NCI-H128 (cell line): ENCODE measurements around the gene SF3A1.
"Not testable (repeated sequence)": the region's sequence is repeated elsewhere in the genome, so short reads cannot be mapped to it uniquely, and the experiment has no call there.

ENCODE experiments used
- DNase-seq: peaks from one replicate; lab custom pipeline; 2025; ENCODE audit not compliant: unreplicated experiment; lab: John Stamatoyannopoulos, UW

SF3A1 gene

GRCh38 chr22:30348809-30349208 lies 7.9 kb downstream of the SF3A1 start:
- DNase-seq, result no peak

DNA sequence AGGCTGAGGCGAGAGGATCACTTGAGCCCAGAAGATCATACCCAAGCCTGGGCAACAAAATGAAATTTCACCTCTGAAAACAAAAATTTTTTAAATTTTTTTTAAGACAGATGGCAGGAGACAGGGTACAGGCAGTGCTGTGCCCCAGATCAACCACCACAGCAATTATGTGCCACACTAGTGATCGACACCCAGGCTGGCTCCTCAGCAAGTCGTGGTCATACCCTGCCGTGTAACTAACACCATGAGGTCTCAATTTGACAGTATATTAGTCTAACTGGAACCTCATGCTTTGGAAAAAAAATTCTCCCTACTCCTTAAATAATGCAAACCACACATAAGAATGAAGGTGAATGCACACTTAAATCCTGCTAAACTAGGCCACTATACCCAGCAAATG lies 8.3 kb downstream of the SF3A1 start:
- DNase-seq, result no peak

- no peak for DNase-seq
Observed at GRCh38 chr22:30347255-30347892, 9.3 kb downstream of the SF3A1 start.

- no peak for DNase-seq
Observed at GRCh38 chr22:30344447-30345200, 12.1 kb downstream of the SF3A1 start.

- no peak for DNase-seq
Observed at GRCh38 chr22:30340911-30341685, 15.6 kb downstream of the SF3A1 start.

DNA sequence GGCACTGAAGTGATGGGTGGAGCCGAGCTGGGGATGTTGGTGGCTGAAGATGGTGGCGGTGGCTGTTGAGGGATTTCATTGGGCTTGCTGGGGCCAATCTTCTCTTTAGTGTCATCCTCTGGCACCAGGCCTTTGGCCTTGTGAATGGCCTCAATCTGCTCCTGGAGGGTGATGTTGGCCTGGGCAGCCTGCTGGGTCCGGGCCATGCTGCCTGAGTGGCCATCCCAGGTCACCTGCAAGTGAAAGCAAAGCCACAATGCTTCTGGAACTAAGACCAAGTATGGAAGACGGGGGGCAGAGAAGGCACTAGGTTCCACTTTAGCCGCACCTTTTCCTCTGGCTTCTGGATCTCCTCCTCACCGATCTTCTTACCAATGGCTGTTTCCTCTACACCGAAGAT lies 17.9 kb downstream of the SF3A1 start:
- no peak for DNase-seq

DNA sequence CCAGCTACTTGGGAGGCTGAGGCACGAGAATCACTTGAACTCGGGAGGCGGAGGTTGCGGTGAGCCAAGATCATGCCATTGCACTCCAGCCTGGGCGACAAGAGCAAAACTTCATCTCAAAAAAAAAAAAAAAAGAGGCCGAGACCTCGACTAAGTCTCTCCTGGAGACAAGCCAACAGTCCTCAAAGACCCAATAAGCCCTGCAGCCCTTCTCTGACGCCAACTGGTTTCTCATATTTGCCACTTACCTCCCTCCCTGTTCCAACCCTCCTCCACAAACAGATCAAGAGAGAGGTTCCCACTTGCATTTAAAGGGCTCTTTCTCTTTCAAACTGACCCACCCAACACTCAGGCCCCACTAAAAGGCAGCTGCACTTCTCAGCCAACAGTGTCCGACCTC lies 18.4 kb downstream of the SF3A1 start:
- not testable (repeated sequence) for DNase-seq

GRCh38 chr22:30337461-30337778 lies 19.3 kb downstream of the SF3A1 start:
- DNase-seq, result no peak

- DNase-seq, result no peak
Observed at GRCh38 chr22:30336752-30337460, 19.8 kb downstream of the SF3A1 start.

DNA sequence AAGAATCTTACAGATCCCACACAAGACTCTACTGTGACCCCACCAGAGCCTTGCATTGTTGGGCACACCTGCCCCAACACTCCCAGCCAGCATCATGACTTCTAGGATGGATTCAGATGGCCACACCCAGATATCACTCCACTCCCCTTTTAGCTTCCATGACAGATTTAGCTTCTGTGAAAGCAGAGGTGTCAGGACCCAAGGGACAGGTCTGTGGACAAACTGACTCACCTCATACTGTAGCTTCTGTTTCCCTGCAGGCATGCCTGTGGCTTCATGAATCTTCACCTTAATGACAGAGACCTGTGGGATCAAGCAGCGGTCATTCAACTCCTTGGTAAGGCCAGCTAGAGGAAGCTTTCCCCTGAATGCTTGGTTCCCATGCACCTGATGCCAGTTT lies 21.5 kb downstream of the SF3A1 start:
- DNase-seq, result no peak

- no peak for DNase-seq
Observed at GRCh38 chr22:30334646-30335045, 22.0 kb downstream of the SF3A1 start.

- DNase-seq, result no peak
Observed at GRCh38 chr22:30333707-30334087, 23.0 kb downstream of the SF3A1 start.

DNA sequence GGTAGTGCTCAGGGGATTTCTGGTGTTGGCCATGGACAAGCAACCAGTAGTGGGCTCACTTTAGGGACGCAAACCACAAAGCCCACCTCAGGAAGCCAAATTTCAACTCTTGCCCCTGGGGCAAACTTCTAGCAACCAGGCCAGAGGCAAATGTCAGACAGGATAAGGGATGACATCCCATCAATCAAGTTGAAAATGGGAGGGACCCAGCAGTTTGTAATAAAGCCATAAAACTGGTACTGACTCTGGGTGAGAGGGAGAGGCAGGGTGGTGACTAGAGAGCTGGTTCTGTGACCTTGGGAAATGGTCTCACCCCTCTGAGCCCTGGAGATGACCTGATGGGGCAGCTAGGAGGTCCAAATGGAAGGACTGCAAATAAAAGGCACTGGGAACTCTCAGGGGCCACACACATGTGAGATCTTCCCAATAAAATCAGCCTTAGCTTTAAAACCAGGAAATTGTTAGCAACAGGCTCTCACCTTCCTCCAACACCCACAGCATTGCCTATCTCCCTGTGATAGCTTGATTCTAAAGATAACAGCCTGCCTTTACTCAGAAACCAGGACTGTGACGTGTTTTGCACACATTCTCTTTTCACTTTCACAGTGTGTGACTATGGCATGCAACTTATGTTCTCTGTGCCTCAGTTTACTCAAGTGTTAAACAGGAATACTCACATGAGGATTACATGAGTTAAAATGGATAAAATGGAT lies 23.5 kb downstream of the SF3A1 start:
- no peak for DNase-seq

DNA sequence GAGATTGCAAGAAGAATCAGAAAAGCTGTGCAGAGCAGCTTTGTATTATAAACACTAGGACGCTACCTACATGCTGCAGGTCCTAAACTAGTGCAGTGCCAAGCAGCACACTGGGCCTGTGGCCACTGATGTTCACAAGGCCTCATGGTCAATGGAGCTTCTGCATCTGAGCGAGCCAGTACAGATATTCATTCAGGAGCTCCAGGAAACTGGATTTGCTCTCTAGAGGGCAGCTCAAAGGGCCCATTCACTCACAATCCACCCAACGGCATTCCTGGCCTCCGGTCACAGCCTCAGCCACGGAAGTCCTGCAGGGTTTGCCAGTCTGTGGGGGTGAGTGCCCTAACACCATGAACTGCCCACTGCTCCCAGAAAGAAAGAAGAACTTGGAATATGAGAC lies 24.1 kb downstream of the SF3A1 start:
- no peak for DNase-seq

DNA sequence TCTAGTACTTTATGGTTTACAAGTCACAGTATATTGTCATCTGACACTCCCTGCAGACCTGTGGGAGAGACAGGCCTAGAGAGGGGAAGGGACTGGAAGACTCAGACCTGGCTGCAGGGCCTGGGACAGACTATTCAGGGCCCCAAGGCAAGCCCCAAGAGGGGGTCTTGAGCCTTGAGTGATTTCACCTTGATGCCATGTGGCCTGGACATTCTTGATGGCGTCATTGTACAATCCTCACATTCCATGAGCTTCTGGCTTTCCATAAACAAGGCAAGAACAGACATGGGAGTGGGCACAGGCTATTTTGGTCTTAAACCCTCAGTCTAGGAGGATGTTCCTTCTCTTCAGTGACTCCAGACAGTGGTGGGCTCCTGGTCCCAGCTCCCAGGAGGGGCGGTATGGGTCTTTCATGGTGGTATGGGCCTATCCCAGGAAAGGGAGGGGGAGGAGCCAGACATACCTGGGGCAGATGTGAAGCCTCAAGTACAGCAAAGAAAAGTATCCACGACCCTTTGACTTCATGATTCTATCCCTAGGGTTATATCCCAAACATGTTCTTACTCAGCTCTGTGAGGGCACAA lies 28.1 kb downstream of the SF3A1 start:
- DNase-seq, result no peak

DNA sequence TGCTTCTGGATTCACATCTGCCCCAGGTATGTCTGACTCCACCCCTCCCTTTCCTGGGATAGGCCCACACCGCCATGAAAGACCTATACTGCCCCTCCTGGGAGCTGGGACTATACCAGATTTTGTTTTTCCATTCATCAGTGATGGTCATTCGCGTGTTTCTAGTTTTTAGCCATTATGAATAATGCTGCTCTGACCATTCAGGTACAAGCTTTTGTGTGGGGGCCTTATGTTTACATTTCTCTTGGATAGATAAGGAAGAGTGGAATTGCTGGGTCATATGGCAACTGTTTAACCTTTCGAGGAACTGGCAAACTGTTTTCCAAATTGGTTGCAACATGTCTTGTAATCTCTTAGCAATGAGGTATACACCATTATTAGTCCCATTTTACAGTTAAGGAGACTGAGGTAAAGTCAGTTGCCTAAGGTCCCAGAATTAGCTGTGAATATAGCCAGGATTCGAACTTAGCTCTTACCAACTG lies 28.8 kb downstream of the SF3A1 start:
- no peak for DNase-seq

GRCh38 chr22:30326706-30327362 lies 29.9 kb downstream of the SF3A1 start, which contains the start of gene TBC1D10A:
TSS of gene TBC1D10A (minus strand) at chr22:30326941. CDS start at chr22:30326881, 60 bp downstream.
- peak; percentile 62 for DNase-seq

- DNase-seq, result no peak
Observed at GRCh38 chr22:30326255-30326705, 30.4 kb downstream of the SF3A1 start.

GRCh38 chr22:30325724-30326254 lies 30.9 kb downstream of the SF3A1 start:
- DNase-seq, result no peak
